Measurements from ENCODE around the gene SRCAP. TPM values are rescaled to one million over a fixed set of nuclear protein-coding genes. Genes with fewer than 3 reads are reported as not detected.
"Not testable (repeated sequence)": the region's sequence is repeated elsewhere in the genome, so short reads cannot be mapped to it uniquely, and the experiment has no call there.

Gene SRCAP
- total RNA-seq, 1 experiment from 2014 or later: 116 TPM

DNA sequence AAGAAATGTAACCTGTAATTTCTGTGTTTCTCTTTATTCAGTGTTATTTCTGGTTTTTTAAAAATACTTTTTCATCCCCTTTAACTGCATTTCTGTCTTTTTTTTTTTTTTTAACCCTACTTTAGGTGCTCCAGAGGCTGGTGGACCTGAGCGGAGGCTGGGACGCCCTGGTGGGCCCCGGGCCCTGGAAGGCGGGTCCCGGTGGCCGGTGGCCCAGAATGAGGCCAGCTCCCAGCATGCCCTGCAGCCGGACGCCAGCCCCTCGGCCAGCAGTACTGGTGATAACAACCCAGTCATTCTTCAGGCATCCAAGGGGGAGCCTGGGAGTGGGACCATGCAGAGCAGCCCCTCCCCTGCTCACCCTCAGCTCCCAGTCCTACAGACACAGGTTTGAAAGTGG is 1.5 kb downstream of the SRCAP start:
- intact Hi-C loops (cut with micrococcal nuclease; ENCODE audit: unreplicated experiment): no loop called here
- Histone ChIP-seq H3K4me3 (peak overlapping the region; percentile 96; the same call in 1 of the 2 replicates), H3F3A (ENCODE audit: insufficient read depth, low read depth) (peaks cover 36% of the 10 kb centered on the region), H3K27me3 (ENCODE audit: insufficient read depth, low read depth) (no peaks in the 10 kb centered on the region), H2AFZ (no peak overlapping the region), H3K79me2 (ENCODE audit: low read depth) (peaks cover 50% of the 10 kb centered on the region), H3K9me2 (ENCODE audit: insufficient read depth) (no peaks in the 10 kb centered on the region), H3K9me3 (ENCODE audit: insufficient read depth, low read depth) (no peaks in the 10 kb centered on the region), H3K4me1 (replicated peaks; ENCODE audit: insufficient read depth) (peaks cover 22% of the 10 kb centered on the region), H3K27ac (no peak overlapping the region; the same call in 1 of the 2 replicates), H4K20me1 (ENCODE audit: insufficient read depth) (peaks cover 43% of the 10 kb centered on the region), H3K36me3 (ENCODE audit: low read depth) (peaks cover 37% of the 10 kb centered on the region), H3K4me2 (peak overlapping the region; percentile 79)
- BruUV-seq (replicated peaks): no TSS peak
- POLR2A ChIA-PET (ENCODE audit: unreplicated experiment): interaction anchor here (0.6 kb wide), 1 partner anchor 87 kb away, joined by 9 read pairs; the partner anchor contains the start of gene ZNF629
- TF ChIP-seq CTCF (conservative IDR thresholded peaks at IDR 0.05) (no peak), EZH2 (IDR thresholded peaks at IDR 0.05; ENCODE audit: low read depth) (no peak)
- no peak for DNase-seq
- CTCF ChIA-PET: no interaction called here

- H3K4me3 ChIP-seq: no peak overlapping the region; the same call in 1 of the 2 replicates
- peaks cover 22% of the 10 kb centered on the region for H3K4me1 ChIP-seq (replicated peaks; ENCODE audit: insufficient read depth)
- H3K27ac ChIP-seq: no peak overlapping the region
- BruUV-seq (replicated peaks): no TSS peak
- H3K36me3 ChIP-seq (ENCODE audit: low read depth): peaks cover 42% of the 10 kb centered on the region
- no peaks in the 10 kb centered on the region for H3K9me2 ChIP-seq (ENCODE audit: insufficient read depth)
- no peaks in the 10 kb centered on the region for H3K9me3 ChIP-seq (ENCODE audit: insufficient read depth, low read depth)
- intact Hi-C loops (cut with micrococcal nuclease; ENCODE audit: unreplicated experiment): no loop called here
- CTCF ChIA-PET: no interaction called here
- H3K4me2 ChIP-seq: no peak overlapping the region; the same call in 1 of the 2 replicates
- POLR2A ChIA-PET (ENCODE audit: unreplicated experiment): no interaction called here
- no peak overlapping the region for H2AFZ ChIP-seq
- peaks cover 41% of the 10 kb centered on the region for H3F3A ChIP-seq (ENCODE audit: insufficient read depth, low read depth)
- TF ChIP-seq EZH2 (IDR thresholded peaks at IDR 0.05; ENCODE audit: low read depth): no peak
- no peak for TF ChIP-seq CTCF (conservative IDR thresholded peaks at IDR 0.05)
- no peaks in the 10 kb centered on the region for H3K27me3 ChIP-seq (ENCODE audit: insufficient read depth, low read depth)
- peaks cover 43% of the 10 kb centered on the region for H4K20me1 ChIP-seq (ENCODE audit: insufficient read depth)
- no peak for DNase-seq
- peaks cover 52% of the 10 kb centered on the region for H3K79me2 ChIP-seq (ENCODE audit: low read depth)
Observed at GRCh38 chr16:30700971-30701370, 2.0 kb downstream of the SRCAP start.

DNA sequence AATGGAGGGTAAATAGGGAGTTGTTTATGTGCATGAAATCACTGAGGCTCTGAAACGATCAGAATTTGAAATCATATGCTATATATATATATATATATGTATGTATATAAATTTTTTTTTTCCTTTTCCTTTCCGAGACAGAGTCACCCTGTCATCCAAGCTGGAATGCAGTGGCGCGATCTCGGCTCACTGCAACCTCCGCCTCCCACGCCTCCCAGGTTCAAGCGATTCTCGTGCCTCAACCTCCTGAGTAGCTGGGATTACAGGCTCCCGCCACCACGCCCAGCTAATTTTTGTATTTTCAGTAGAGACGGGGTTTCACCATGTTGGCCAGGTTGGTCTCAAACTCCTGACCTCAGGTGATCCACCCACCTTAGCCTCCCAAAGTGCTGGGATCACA is 4.1 kb downstream of the SRCAP start:
- H3K9me3 ChIP-seq (ENCODE audit: insufficient read depth, low read depth); H3K4me3 ChIP-seq; H3K27ac ChIP-seq; H3K27me3 ChIP-seq (ENCODE audit: insufficient read depth, low read depth); H3K9me2 ChIP-seq (ENCODE audit: insufficient read depth); CTCF ChIA-PET; BruUV-seq (replicated peaks); intact Hi-C loops (cut with micrococcal nuclease; ENCODE audit: unreplicated experiment); DNase-seq; H3K4me2 ChIP-seq; H2AFZ ChIP-seq: not testable (repeated sequence)
- Histone ChIP-seq H4K20me1 (ENCODE audit: insufficient read depth) (peaks cover 63% of the 10 kb centered on the region), H3K36me3 (ENCODE audit: low read depth) (peaks cover 61% of the 10 kb centered on the region), H3K79me2 (ENCODE audit: low read depth) (peaks cover 65% of the 10 kb centered on the region), H3K4me1 (replicated peaks; ENCODE audit: insufficient read depth) (peaks cover 14% of the 10 kb centered on the region), H3F3A (ENCODE audit: insufficient read depth, low read depth) (peaks cover 58% of the 10 kb centered on the region)
- POLR2A ChIA-PET (ENCODE audit: unreplicated experiment): interaction anchor here (0.7 kb wide), 1 partner anchor 27 kb away, joined by 8 read pairs; no protein-coding TSS in a partner anchor

- peaks cover 14% of the 10 kb centered on the region for H3K4me1 ChIP-seq (replicated peaks; ENCODE audit: insufficient read depth)
- ChIA-PET CTCF (no interaction called here), POLR2A (ENCODE audit: unreplicated experiment) (interaction anchor here (0.7 kb wide), 1 partner anchor 26 kb away, joined by 8 read pairs; no protein-coding TSS in a partner anchor)
- H4K20me1 ChIP-seq (ENCODE audit: insufficient read depth): peaks cover 66% of the 10 kb centered on the region
- no TSS peak for BruUV-seq (replicated peaks)
- H3K27me3 ChIP-seq (ENCODE audit: insufficient read depth, low read depth): no peaks in the 10 kb centered on the region
- H3K36me3 ChIP-seq (ENCODE audit: low read depth): peaks cover 69% of the 10 kb centered on the region
- no peak for DNase-seq
- no peak overlapping the region for H2AFZ ChIP-seq
- peaks cover 60% of the 10 kb centered on the region for H3F3A ChIP-seq (ENCODE audit: insufficient read depth, low read depth)
- H3K4me3 ChIP-seq: no peak overlapping the region
- no peaks in the 10 kb centered on the region for H3K9me2 ChIP-seq (ENCODE audit: insufficient read depth)
- H3K27ac ChIP-seq: no peak overlapping the region
- H3K79me2 ChIP-seq (ENCODE audit: low read depth): peaks cover 65% of the 10 kb centered on the region
- no peaks in the 10 kb centered on the region for H3K9me3 ChIP-seq (ENCODE audit: insufficient read depth, low read depth)
- intact Hi-C loops (cut with micrococcal nuclease; ENCODE audit: unreplicated experiment): no loop called here
- no peak overlapping the region for H3K4me2 ChIP-seq
- no peak for TF ChIP-seq CTCF (conservative IDR thresholded peaks at IDR 0.05)
- no peak for TF ChIP-seq EZH2 (IDR thresholded peaks at IDR 0.05; ENCODE audit: low read depth)
Observed at GRCh38 chr16:30703971-30704370, 5.0 kb downstream of the SRCAP start.

Measured in PC-9 (cell line).